K562 (cell line): ENCODE results near the gene LCN15. TPM values are rescaled to one million over a fixed set of nuclear protein-coding genes. Genes with fewer than 3 reads are reported as not detected.

Experiments
- ARNT ChIP-seq, 2 experiments: fragments of 450-650 bp; IDR thresholded peaks; 2 replicates each; pipeline ENCODE4 v1.6.1; 2016; ENCODE audit warnings: mild to moderate bottlenecking in 1 of 2
- BDP1 ChIP-seq: IDR thresholded peaks from 3 replicates; pipeline ENCODE4 v1.6.1; 2011; ENCODE audit not compliant: insufficient read length, insufficient read depth
- CHCHD3 ChIP-seq: fragments of 250-450 bp; sonication (Bioruptor Pico); IDR thresholded peaks from 2 replicates; pipeline ENCODE4 v2.1.2; 2022; ENCODE audit warnings: mild to moderate bottlenecking
- CLOCK ChIP-seq: fragments of 250-450 bp; sonication (Bioruptor Pico); IDR thresholded peaks from 2 replicates; pipeline ENCODE4 v1.4.0; 2020; ENCODE audit warnings: mild to moderate bottlenecking, moderate library complexity, borderline replicate concordance
- E2F6 ChIP-seq, 2 experiments: IDR thresholded peaks; 2 replicates each; pipeline ENCODE4 v1.6.1; 2011; ENCODE audit warnings: borderline replicate concordance in 1 of 2, control low read depth in 1 of 2, low read depth in 1 of 2, low read length in 1 of 2, mild to moderate bottlenecking in 1 of 2, mixed read lengths in 1 of 2, moderate library complexity in 1 of 2; ENCODE audit not compliant: insufficient read depth in 1 of 2, insufficient read length in 1 of 2, poor library complexity in 1 of 2, severe bottlenecking in 1 of 2; ENCODE audit errors: extremely low read depth in 1 of 2
- IFI16 ChIP-seq: fragments of 250-450 bp; sonication (Bioruptor Pico); IDR thresholded peaks from 2 replicates; pipeline ENCODE4 v2.1.2; 2022; ENCODE audit warnings: mild to moderate bottlenecking, inconsistent platforms
- KLF1 ChIP-seq: fragments of 450-650 bp; IDR thresholded peaks from 2 replicates; pipeline ENCODE4 v1.6.1; 2016; ENCODE audit warnings: missing genetic modification characterization, missing compliant biosample characterization
- RNF219 ChIP-seq: fragments of 250-450 bp; sonication (Bioruptor Pico); IDR thresholded peaks from 2 replicates; pipeline ENCODE4 v1.5.0; 2022; ENCODE audit warnings: mild to moderate bottlenecking
- TEAD2 ChIP-seq: fragments of 450-650 bp; IDR thresholded peaks from 2 replicates; pipeline ENCODE4 v1.6.1; 2016; ENCODE audit warnings: missing genetic modification characterization, control low read depth, missing compliant biosample characterization
- U2AF2 ChIP-seq: fragments of 200-400 bp; formaldehyde crosslinking; optimal IDR thresholded peaks from 2 replicates; pipeline ENCODE3; 2017; ENCODE audit warnings: low read depth, mild to moderate bottlenecking, low read length
- USF1 ChIP-seq: sonication (generic); formaldehyde crosslinking; IDR thresholded peaks from 2 replicates; pipeline ENCODE4 v1.9.0; 2022; ENCODE audit warnings: mild to moderate bottlenecking, missing genetic modification reagents
- ZC3H4 ChIP-seq: sonication (generic); formaldehyde crosslinking; IDR thresholded peaks from 2 replicates; pipeline ENCODE4 v1.9.0; 2021; ENCODE audit warnings: missing genetic modification reagents, borderline replicate concordance
- ZMIZ1 ChIP-seq, 2 experiments: fragments of 150-350 bp in 1 of 2; IDR thresholded peaks; 2 replicates each; pipeline ENCODE4 v1.6.1; 2012 to 2016; ENCODE audit warnings: low read depth in 2 of 2, low read length in 2 of 2, mild to moderate bottlenecking in 1 of 2, moderate library complexity in 1 of 2
- ZNF764 ChIP-seq: fragments of 250-450 bp; sonication (Bioruptor Pico); IDR thresholded peaks from 2 replicates; pipeline ENCODE4 v1.4.0; 2020; ENCODE audit warnings: low read depth, mild to moderate bottlenecking, moderate library complexity
- polyA plus RNA-seq, 8 experiments: library from polyadenylated mRNA; depleted of rRNA in 4 of 8; stranded (reverse) in 5 of 8; unstranded in 3 of 8; fragments of >200 nt; fragmentation: Nextera tagmentation in 2 of 8; fragmentation: Illumina TruSeq in 1 of 8; extraction: Ambion mirVana in 2 of 8; extraction: Trizol in 1 of 8; gene quantifications; 2 replicates each; pipeline versions ENCODE4 v1.2.1 to v1.2.3, GENCODE V29; 2011 to 2014; ENCODE audit warnings: inconsistent platforms in 1 of 8, missing spikeins in 1 of 8
- total RNA-seq, 7 experiments: library from RNA; depleted of rRNA in 6 of 7; stranded (reverse); fragments of >200 nt in 6 of 7; fragmentation: Illumina TruSeq in 2 of 7; extraction: Trizol in 2 of 7; gene quantifications; 2 replicates each; pipeline versions ENCODE4 v1.2.1 to v1.2.3, GENCODE V29; 2011 to 2021; ENCODE audit warnings: low replicate concordance in 1 of 7

The LCN15 gene
- total and polyA plus RNA-seq, 9 of the 15 experiments (the other 6 are each of a cell fraction or from before 2014, with no cell fraction given): 0.66 TPM; not detected in 8

GRCh38 chr9:136773386-136774044 is 9.2 kb upstream of the LCN15 start (continued):
- TF ChIP-seq ZMIZ1 (IDR thresholded peaks at IDR 0.05; ENCODE audit: low read depth in 2 of 2, low read length in 2 of 2) (no peak), KLF1 (tag) (no peak), BDP1 (no peak), TEAD2 (tag) (no peak), E2F6 (IDR thresholded peaks at IDR 0.05; ENCODE audit: borderline replicate concordance in 1 of 2, extremely low read depth in 1 of 2, insufficient read depth in 1 of 2, insufficient read length in 1 of 2, low read depth in 1 of 2, low read length in 1 of 2, poor library complexity in 1 of 2, severe bottlenecking in 1 of 2) (peak in 1 of 2 experiments; percentile 77), ZNF764 (CRISPR knock-in tag) (no peak), USF1 (CRISPR knock-in tag) (peak; percentile 99), ZC3H4 (CRISPR knock-in tag) (no peak), RNF219 (CRISPR knock-in tag) (no peak), CLOCK (CRISPR knock-in tag) (no peak), U2AF2 (no peak), CHCHD3 (CRISPR knock-in tag) (no peak), IFI16 (CRISPR knock-in tag) (no peak), ARNT (IDR thresholded peaks at IDR 0.05) (0 out of 4 replicates have a peak, but pooled peaks of 1 of the 2 experiments have one; percentile 35)
